ENCODE data around the gene SGIP1. TPM values are rescaled to one million over a fixed set of nuclear protein-coding genes. Genes with fewer than 3 reads are reported as not detected.
"Not testable (repeated sequence)": the region's sequence is repeated elsewhere in the genome, so short reads cannot be mapped to it uniquely, and the experiment has no call there.

SGIP1 gene
- total and polyA plus RNA-seq, 2 experiments from 2014 or later, result 3.3 to 8.8 TPM

DNA sequence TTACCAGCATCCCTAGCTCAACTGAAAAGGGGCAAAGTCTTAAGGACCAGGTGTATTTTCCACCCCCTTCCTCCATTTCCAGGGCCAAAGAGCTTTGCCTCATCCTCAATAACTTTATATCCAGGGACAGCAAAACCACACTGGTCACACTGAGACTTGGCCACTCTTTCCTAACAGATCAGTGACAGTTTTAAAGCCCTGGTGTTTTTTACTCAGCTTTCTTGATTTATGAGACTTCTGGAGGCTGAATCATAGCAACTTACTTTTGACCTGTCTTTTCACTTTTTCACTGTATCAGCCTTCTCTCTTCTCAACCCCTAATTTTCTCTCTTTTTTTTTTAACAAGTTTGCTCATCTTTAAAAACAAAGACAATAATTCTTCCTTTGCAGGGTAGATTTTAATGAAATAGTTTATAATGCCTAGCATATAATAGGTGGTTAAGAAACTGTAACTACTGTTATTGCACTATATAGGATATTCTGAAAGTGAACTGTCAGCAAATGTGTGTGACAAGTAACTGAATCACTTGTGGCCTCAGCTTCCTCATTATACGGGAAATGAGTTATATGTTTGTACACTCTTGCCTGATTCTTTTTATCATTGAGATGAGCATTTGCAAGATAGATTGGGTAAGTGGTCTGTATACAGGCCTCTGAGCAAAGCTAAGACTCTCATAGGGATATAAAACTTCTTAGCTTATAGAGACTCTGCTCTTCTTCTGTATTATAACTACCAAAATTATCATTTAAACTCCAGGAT is 198.6 kb downstream of the SGIP1 start:
- Histone ChIP-seq H3K4me3 (no peak overlapping the region), H3K36me3 (no peaks in the 10 kb centered on the region), H3K27ac (no peak overlapping the region), H3K9me3 (ENCODE audit: low read depth) (no peaks in the 10 kb centered on the region), H3K27me3 (no peaks in the 10 kb centered on the region), H3K4me1 (ENCODE audit: low read depth) (no peaks in the 10 kb centered on the region)
- no peak for DNase-seq (ENCODE audit: low read depth in 1 of 2, low spot score in 1 of 2)
- TF ChIP-seq, protein P1, sequence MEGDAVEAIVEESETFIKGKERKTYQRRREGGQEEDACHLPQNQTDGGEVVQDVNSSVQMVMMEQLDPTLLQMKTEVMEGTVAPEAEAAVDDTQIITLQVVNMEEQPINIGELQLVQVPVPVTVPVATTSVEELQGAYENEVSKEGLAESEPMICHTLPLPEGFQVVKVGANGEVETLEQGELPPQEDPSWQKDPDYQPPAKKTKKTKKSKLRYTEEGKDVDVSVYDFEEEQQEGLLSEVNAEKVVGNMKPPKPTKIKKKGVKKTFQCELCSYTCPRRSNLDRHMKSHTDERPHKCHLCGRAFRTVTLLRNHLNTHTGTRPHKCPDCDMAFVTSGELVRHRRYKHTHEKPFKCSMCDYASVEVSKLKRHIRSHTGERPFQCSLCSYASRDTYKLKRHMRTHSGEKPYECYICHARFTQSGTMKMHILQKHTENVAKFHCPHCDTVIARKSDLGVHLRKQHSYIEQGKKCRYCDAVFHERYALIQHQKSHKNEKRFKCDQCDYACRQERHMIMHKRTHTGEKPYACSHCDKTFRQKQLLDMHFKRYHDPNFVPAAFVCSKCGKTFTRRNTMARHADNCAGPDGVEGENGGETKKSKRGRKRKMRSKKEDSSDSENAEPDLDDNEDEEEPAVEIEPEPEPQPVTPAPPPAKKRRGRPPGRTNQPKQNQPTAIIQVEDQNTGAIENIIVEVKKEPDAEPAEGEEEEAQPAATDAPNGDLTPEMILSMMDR (IDR thresholded peaks at IDR 0.05; ENCODE audit: low read depth, low read length), result no peak

DNA sequence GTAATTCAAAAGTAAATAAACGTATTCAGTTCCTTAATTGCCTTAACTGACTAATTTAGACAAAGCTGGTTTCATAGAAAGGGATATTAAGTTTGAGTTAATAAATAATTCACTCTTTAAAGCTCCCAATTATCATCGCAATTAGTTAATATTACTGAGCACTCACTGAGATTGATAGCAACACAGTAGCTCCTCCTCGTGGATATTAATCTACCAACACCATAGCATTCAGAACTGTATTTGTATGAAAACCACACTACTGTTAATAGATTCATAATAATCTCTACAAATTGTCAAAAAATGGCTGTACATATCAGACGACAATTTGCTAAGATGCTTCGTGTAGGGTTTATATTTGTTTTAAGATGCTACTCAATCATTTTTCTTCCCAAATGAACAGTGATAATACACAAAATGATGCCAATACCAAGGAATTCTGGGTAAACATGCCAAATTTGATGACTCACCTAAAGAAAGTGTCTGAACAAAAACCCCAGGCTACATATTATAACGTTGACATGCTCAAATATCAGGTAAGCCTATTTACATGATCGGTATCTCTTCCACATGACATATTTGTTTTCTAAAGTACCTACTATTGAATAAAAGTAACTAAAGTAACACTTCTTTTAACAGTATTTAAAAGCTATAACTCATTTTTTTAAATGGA is 199.5 kb downstream of the SGIP1 start:
- no peaks in the 10 kb centered on the region for H3K27me3 ChIP-seq
- H3K4me1 ChIP-seq (ENCODE audit: low read depth), result no peaks in the 10 kb centered on the region
- H3K4me3 ChIP-seq, result no peak overlapping the region
- DNase-seq (ENCODE audit: low read depth in 1 of 2, low spot score in 1 of 2), result no peak
- TF ChIP-seq, protein P1 (IDR thresholded peaks at IDR 0.05; ENCODE audit: low read depth, low read length), result peak; percentile 25
- no peaks in the 10 kb centered on the region for H3K9me3 ChIP-seq (ENCODE audit: low read depth)
- H3K36me3 ChIP-seq, result no peaks in the 10 kb centered on the region
- no peak overlapping the region for H3K27ac ChIP-seq

DNA sequence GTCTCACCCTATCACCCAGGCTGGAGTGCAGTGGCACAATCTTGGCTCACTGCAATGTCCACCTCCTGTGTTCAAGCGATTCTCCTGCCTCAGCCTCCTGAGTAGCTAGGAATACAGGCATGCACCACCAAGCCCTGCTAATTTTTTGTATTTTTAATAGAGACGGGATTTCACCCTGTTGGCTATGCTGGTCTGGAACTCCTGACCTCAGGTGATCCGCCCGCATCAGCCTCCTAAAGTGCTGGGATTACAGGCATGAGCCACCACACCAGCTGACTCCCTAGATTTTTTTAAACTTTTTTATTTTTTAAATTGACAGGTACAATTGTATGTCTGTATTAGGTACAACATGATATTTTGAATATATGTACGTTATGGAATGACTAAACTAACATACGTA is 200.6 kb downstream of the SGIP1 start:
- not testable (repeated sequence) for H3K4me1 ChIP-seq (ENCODE audit: low read depth); H3K27me3 ChIP-seq

DNA sequence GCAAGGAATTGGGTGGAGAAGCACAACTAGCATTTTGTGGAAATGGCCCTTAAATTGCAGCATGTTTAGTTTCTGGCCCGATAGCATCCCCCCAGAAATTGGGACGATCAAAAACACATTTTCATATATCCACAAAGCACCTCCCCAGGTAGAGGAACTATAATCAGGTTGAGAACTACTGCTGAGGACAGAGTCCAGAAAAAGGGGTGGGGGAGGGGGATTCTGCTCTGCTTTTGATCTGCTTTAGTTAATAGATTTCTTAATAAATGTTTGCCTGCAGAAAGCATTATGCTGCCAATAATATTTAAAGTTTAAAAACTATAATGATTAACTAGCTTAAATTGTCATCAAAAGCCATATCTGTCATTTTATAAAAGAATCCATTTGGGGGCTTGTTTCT is 203.9 kb downstream of the SGIP1 start:
- Histone ChIP-seq H3K27ac (no peak overlapping the region), H3K9me3 (ENCODE audit: low read depth) (no peaks in the 10 kb centered on the region), H3K4me3 (no peak overlapping the region), H3K27me3 (no peaks in the 10 kb centered on the region), H3K36me3 (no peaks in the 10 kb centered on the region), H3K4me1 (ENCODE audit: low read depth) (peaks cover 19% of the 10 kb centered on the region)
- DNase-seq (ENCODE audit: low read depth in 1 of 2, low spot score in 1 of 2), result no peak
- TF ChIP-seq, protein P1 (IDR thresholded peaks at IDR 0.05; ENCODE audit: low read depth, low read length), result no peak

More for the DNA sequence above, 200.6 kb downstream of the SGIP1 start:
- H3K9me3 ChIP-seq (ENCODE audit: low read depth); H3K36me3 ChIP-seq; H3K27ac ChIP-seq; DNase-seq (ENCODE audit: low read depth in 1 of 2, low spot score in 1 of 2); H3K4me3 ChIP-seq: not testable (repeated sequence)

DNA sequence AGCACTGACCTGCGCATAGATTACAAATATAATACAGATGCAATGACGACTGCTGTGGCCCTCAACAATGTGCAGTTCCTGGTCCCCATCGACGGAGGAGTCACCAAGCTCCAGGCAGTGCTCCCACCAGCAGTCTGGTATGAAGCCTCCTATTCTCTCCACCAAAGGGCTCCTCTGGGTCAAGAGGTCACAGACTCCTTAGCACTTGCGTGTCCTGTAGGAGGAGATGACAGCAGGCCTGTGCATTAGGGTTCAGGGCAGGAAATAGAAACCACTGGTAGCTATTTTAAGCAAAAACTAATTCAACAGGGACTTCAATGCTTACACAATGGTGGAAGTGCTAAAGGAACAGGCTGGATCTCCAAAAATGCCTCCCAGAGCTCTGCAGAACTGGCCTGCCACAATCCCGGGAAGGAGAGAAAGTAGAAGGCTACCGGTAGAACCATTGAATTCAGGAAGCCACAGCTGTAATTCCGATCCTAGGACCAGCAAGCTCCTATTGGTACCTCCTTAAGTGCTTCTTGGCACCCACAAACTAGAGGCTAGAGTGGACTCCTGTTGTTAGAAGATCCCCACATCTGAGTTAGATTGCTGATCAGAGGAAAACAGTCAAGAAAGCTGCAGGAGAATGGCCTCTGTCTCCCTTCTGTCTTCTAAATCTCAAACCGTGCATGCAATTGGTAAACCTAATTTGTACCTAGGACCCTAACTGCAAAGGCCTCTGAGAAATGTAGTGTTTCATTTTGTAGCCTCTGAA is 205.6 kb downstream of the SGIP1 start:
- H3K27ac ChIP-seq, result peak overlapping the region; percentile 90
- H3K36me3 ChIP-seq, result no peaks in the 10 kb centered on the region
- no peaks in the 10 kb centered on the region for H3K27me3 ChIP-seq
- peaks cover 19% of the 10 kb centered on the region for H3K4me1 ChIP-seq (ENCODE audit: low read depth)
- no peaks in the 10 kb centered on the region for H3K9me3 ChIP-seq (ENCODE audit: low read depth)
- DNase-seq (ENCODE audit: low read depth in 1 of 2, low spot score in 1 of 2), result peak in 1 of 2 donors; percentile 54
- TF ChIP-seq, protein P1 (IDR thresholded peaks at IDR 0.05; ENCODE audit: low read depth, low read length), result no peak
- H3K4me3 ChIP-seq, result no peak overlapping the region
